ENCODE measurements around the gene EHD4.

- TF ChIP-seq, protein P1, sequence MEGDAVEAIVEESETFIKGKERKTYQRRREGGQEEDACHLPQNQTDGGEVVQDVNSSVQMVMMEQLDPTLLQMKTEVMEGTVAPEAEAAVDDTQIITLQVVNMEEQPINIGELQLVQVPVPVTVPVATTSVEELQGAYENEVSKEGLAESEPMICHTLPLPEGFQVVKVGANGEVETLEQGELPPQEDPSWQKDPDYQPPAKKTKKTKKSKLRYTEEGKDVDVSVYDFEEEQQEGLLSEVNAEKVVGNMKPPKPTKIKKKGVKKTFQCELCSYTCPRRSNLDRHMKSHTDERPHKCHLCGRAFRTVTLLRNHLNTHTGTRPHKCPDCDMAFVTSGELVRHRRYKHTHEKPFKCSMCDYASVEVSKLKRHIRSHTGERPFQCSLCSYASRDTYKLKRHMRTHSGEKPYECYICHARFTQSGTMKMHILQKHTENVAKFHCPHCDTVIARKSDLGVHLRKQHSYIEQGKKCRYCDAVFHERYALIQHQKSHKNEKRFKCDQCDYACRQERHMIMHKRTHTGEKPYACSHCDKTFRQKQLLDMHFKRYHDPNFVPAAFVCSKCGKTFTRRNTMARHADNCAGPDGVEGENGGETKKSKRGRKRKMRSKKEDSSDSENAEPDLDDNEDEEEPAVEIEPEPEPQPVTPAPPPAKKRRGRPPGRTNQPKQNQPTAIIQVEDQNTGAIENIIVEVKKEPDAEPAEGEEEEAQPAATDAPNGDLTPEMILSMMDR (conservative IDR thresholded peaks at IDR 0.05): no peak
- peak; percentile 52; the same call in 1 of the 2 replicates for TF ChIP-seq ZFX (IDR thresholded peaks at IDR 0.05)
Measured at GRCh38 chr15:41862515-41863116, 109.7 kb downstream of the EHD4 start.
